Vein endothelial cell (primary cell): ENCODE data around the gene PRKX. TPM values are rescaled to one million over a fixed set of nuclear protein-coding genes. Genes with fewer than 3 reads are reported as not detected.

ENCODE experiments used
- small RNA-seq: library from RNA; depleted of rRNA; stranded (forward); fragments of <200 nt; gene quantifications from one replicate; pipeline ENCODE3, GENCODE V24; 2012
- total RNA-seq: library from RNA; depleted of rRNA; stranded (reverse); fragments of >200 nt; gene quantifications from 2 replicates; pipeline ENCODE4 v1.2.3, GENCODE V29; 2012

PRKX gene
- 39.5 and 45.2 TPM in 2 replicates for total RNA-seq

GRCh38 chrX:3713225-3713936 lies at the start of gene PRKX:
PRKX (minus strand) TSS chrX:3713649; CDS start chrX:3713253, 396 bp downstream.

Small RNA genes lying within 50 kb of the gene (small RNA-seq; reads per million reads assigned to genes)
- gene RF00019: not detected
- gene RNU6-114P: not detected
